ENCODE data around the gene EPN2.

GRCh38 chr17:19369846-19370492, 132.8 kb downstream of the EPN2 start:
- no peak for TF ChIP-seq POLR2AphosphoS5 (IDR thresholded peaks at IDR 0.05; ENCODE audit: low read depth, low read length)
- TF ChIP-seq REST (IDR thresholded peaks at IDR 0.05; ENCODE audit: insufficient read depth in 1 of 2, low read depth in 2 of 2, low read length in 2 of 2) = no peak
- no peak for TF ChIP-seq SIN3A (IDR thresholded peaks at IDR 0.05; ENCODE audit: borderline replicate concordance, insufficient read depth, low read length)
- no peak for TF ChIP-seq TAF1 (IDR thresholded peaks at IDR 0.05; ENCODE audit: borderline replicate concordance, insufficient read depth, low read length)
